ENCODE results near the gene TBC1D25. TPM values are rescaled to one million over a fixed set of nuclear protein-coding genes. Genes with fewer than 3 reads are reported as not detected.

TBC1D25 gene
- total RNA-seq, 1 donor from 2014 or later = 12.0 TPM

DNA sequence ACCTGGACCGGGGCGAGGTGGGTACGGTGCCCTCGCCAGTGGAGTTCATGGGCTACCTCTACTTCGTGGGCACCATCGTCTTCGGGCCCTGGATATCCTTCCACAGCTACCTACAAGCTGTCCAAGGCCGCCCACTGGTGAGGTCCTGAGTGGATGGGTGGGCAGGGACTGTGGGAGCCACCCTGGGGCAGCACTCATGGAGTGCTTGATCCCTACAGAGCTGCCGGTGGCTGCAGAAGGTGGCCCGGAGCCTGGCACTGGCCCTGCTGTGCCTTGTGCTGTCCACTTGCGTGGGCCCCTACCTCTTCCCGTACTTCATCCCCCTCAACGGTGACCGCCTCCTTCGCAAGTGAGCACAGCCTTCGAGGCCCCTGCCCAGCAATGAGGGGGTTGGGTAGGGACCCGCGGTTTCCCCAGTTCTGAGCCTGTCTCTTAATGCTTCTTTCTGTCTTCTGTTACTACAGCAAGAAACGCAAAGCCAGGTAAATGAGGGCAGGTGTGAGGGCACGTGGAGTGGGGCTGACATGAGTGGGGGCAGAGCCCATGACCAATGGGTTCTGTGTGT is 27.1 kb upstream of the TBC1D25 start:
- intact Hi-C loops (cut with DNase I) = no loop called here
- no peak overlapping the region for H3K27ac ChIP-seq
- TF ChIP-seq, protein P1, sequence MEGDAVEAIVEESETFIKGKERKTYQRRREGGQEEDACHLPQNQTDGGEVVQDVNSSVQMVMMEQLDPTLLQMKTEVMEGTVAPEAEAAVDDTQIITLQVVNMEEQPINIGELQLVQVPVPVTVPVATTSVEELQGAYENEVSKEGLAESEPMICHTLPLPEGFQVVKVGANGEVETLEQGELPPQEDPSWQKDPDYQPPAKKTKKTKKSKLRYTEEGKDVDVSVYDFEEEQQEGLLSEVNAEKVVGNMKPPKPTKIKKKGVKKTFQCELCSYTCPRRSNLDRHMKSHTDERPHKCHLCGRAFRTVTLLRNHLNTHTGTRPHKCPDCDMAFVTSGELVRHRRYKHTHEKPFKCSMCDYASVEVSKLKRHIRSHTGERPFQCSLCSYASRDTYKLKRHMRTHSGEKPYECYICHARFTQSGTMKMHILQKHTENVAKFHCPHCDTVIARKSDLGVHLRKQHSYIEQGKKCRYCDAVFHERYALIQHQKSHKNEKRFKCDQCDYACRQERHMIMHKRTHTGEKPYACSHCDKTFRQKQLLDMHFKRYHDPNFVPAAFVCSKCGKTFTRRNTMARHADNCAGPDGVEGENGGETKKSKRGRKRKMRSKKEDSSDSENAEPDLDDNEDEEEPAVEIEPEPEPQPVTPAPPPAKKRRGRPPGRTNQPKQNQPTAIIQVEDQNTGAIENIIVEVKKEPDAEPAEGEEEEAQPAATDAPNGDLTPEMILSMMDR (IDR thresholded peaks at IDR 0.05) = no peak
- H3K27me3 ChIP-seq (ENCODE audit: low read depth) = no peaks in the 10 kb centered on the region
- H3K4me3 ChIP-seq = no peak overlapping the region
- H3K9me3 ChIP-seq = no peaks in the 10 kb centered on the region
- H3K4me1 ChIP-seq = no peaks in the 10 kb centered on the region
- DNase-seq = no peak
- no peak for ATAC-seq
- H3K36me3 ChIP-seq = peaks cover 5% of the 10 kb centered on the region

DNA sequence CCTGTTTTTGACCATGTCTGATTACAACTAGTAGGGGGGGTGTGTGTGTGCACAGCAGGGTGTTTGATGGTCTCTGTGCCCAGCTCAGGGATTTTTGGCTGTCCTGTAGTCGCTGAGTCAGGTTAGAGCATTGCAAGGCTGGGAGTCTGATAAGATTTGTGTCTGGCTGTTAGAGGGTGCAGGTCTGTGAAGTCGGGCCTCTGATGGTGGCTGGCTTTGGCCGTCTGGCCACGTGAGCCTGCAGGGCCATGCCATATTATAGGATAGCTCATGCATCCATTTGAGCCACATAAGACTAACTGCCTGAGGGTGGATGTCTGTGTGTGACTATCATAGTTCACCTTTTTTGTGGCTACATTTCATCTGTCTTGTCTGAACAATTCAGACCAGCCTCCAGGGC is 25.8 kb upstream of the TBC1D25 start:
- Histone ChIP-seq H3K4me1 (no peaks in the 10 kb centered on the region), H3K9me3 (no peaks in the 10 kb centered on the region), H3K27ac (no peak overlapping the region), H3K27me3 (ENCODE audit: low read depth) (no peaks in the 10 kb centered on the region), H3K36me3 (peaks cover 5% of the 10 kb centered on the region), H3K4me3 (no peak overlapping the region)
- intact Hi-C loops (cut with DNase I) = no loop called here
- no peak for ATAC-seq
- DNase-seq = no peak
- TF ChIP-seq, protein P1 (IDR thresholded peaks at IDR 0.05) = no peak

DNA sequence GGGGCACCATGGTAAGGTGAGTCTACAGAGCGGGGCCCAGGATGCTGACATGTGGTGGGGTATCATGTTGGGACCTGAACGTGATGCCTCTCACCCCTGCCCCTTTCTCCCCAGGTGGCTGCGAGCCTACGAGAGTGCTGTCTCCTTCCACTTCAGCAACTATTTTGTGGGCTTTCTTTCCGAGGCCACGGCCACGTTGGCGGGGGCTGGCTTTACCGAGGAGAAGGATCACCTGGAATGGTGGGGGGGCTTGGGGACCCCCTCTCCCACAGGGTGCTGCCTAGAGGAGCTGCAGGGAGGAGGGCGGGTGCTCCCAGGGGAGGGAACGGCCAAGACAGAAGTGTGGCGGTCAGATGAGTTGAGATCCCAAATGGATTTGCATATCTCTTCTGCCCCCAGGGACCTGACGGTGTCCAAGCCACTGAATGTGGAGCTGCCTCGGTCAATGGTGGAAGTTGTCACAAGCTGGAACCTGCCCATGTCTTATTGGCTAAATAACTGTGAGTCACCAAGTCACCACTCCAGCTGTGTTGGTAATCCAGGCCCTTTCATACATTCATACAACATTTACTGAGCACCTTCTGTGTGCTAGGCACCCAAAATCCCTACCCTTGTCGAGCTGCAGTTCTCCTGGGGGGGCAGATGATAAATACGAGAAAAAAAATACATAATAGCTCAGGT is 25.2 kb upstream of the TBC1D25 start:
- Histone ChIP-seq H3K9me3 (no peaks in the 10 kb centered on the region), H3K4me1 (no peaks in the 10 kb centered on the region), H3K27me3 (ENCODE audit: low read depth) (no peaks in the 10 kb centered on the region), H3K4me3 (no peak overlapping the region), H3K27ac (no peak overlapping the region), H3K36me3 (peaks cover 5% of the 10 kb centered on the region)
- ATAC-seq = no peak
- TF ChIP-seq, protein P1 (IDR thresholded peaks at IDR 0.05) = no peak
- no peak for DNase-seq
- intact Hi-C loops (cut with DNase I) = no loop called here

DNA sequence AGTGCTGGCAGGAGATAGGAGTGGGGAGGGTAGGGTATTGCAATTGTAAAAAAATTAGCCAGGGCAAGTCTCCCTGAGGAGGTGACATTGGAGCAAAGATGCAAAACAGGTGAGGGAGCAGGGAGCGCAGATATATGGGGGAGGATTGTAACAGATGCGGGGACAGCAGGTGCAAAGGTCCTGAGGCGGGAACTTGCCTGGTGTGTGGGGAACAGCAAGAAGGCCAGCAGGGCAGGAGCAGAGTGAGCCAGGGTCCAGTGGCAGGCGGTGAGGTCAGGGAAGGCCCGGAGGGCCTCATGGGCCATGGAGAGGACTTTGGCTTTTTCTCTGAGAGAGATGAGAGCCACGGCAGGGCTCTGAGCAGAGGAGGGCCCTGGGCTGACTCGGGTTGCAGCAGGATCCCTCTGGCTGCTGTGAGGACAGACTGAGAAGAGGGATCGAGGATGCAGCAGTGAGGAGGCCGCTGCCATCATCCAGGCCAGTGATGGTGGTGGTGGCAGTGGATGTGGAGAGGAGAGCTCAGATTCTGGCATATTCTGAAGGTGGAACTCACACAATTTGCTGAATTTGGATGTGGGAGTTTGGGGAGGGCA is 24.6 kb upstream of the TBC1D25 start:
- no peak for DNase-seq
- TF ChIP-seq, protein P1 (IDR thresholded peaks at IDR 0.05) = no peak
- Histone ChIP-seq H3K4me1 (no peaks in the 10 kb centered on the region), H3K9me3 (no peaks in the 10 kb centered on the region), H3K27me3 (ENCODE audit: low read depth) (no peaks in the 10 kb centered on the region), H3K27ac (no peak overlapping the region), H3K36me3 (peaks cover 5% of the 10 kb centered on the region), H3K4me3 (no peak overlapping the region)
- ATAC-seq = no peak
- intact Hi-C loops (cut with DNase I) = no loop called here

DNA sequence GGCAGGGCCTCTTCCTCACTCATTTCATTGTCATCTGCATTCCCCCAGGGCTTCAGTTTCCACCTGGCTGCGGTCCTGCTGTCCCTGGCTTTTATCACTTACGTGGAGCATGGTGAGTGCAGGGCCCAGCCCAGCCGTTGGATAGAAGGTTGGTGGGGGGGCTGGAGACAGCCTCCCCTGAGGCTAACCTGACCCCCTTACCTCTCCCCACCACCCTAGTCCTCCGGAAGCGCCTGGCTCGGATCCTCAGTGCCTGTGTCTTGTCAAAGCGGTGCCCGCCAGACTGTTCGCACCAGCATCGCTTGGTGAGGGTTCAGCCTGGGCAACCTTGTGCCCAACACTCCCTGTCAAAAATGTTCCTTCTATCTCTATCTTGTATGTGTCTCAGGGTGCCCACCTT is 23.7 kb upstream of the TBC1D25 start:
- Histone ChIP-seq H3K27ac (no peak overlapping the region), H3K4me1 (no peaks in the 10 kb centered on the region), H3K9me3 (no peaks in the 10 kb centered on the region), H3K27me3 (ENCODE audit: low read depth) (no peaks in the 10 kb centered on the region), H3K4me3 (no peak overlapping the region), H3K36me3 (peaks cover 5% of the 10 kb centered on the region)
- TF ChIP-seq, protein P1 (IDR thresholded peaks at IDR 0.05) = no peak
- intact Hi-C loops (cut with DNase I) = no loop called here
- DNase-seq = no peak
- no peak for ATAC-seq

Measured in lower lobe of right lung (tissue), 2 donors.